SK-N-SH treated with all-trans-retinoic acid at 6 μM for 48 hours (cell line): ENCODE results near the gene ZNF428.

Experiments used
- ARNTL ChIP-seq: fragments of 450-650 bp; formaldehyde crosslinking; IDR thresholded peaks from 2 replicates; pipeline ENCODE4 v1.5.0; 2020; ENCODE audit warnings: low read depth, mild to moderate bottlenecking, moderate library complexity, borderline replicate concordance
- CREB5 ChIP-seq: fragments of 250-450 bp; sonication (Bioruptor Pico); IDR thresholded peaks from 2 replicates; pipeline ENCODE4 v1.5.1; 2020; ENCODE audit warnings: low read depth, mild to moderate bottlenecking, moderate library complexity
- GLIS3 ChIP-seq: fragments of 250-450 bp; sonication (Bioruptor Pico); IDR thresholded peaks from 2 replicates; pipeline ENCODE4 v1.5.0; 2020; ENCODE audit warnings: mild to moderate bottlenecking, moderate library complexity
- ISL1 ChIP-seq: fragments of 250-450 bp; sonication (Bioruptor Pico); IDR thresholded peaks from 2 replicates; pipeline ENCODE4 v2.1.2; 2022; ENCODE audit warnings: mild to moderate bottlenecking, moderate library complexity
- PATZ1 ChIP-seq: fragments of 250-450 bp; sonication (Bioruptor Pico); IDR thresholded peaks from 2 replicates; pipeline ENCODE4 v1.8.0; 2020; ENCODE audit warnings: mild to moderate bottlenecking, moderate library complexity, borderline replicate concordance
- ZFP3 ChIP-seq: fragments of 250-450 bp; sonication (Bioruptor Pico); IDR thresholded peaks from 2 replicates; pipeline ENCODE4 v1.5.0; 2020; ENCODE audit warnings: mild to moderate bottlenecking, moderate library complexity
- ZNF8 ChIP-seq: fragments of 450-650 bp; formaldehyde crosslinking; IDR thresholded peaks from 2 replicates; pipeline ENCODE4 v1.5.0; 2020; ENCODE audit warnings: mild to moderate bottlenecking, moderate library complexity

GRCh38 chr19:43574424-43575155 is 44.8 kb downstream of the ZNF428 start:
- TF ChIP-seq ZFP3 (CRISPR knock-in tag) = no peak
- TF ChIP-seq ZNF8 = no peak
- no peak for TF ChIP-seq ISL1 (CRISPR knock-in tag)
- no peak for TF ChIP-seq PATZ1 (CRISPR knock-in tag)
- no peak for TF ChIP-seq GLIS3 (CRISPR knock-in tag)
- TF ChIP-seq ARNTL (CRISPR knock-in tag) = no peak
- no peak for TF ChIP-seq CREB5 (CRISPR knock-in tag)
